CD4-positive, alpha-beta T cell (primary cell): Measurements from ENCODE around the gene FUT8. TPM values are rescaled to one million over a fixed set of nuclear protein-coding genes. Genes with fewer than 3 reads are reported as not detected.

Experiments
- ATAC-seq: fragments of 200-7000 bp; cut with Tn5 transposase; one replicate; pipeline ENCODE4 v1.10.0; 2022; ENCODE audit warnings: mild to moderate bottlenecking; ENCODE audit not compliant: poor library complexity
- CTCF ChIA-PET: fragments of 350-600 bp; sonication (Branson Sonifier 250); formaldehyde crosslinking; loops from one replicate; lab custom pipeline; 2021; ENCODE audit warnings: antibody characterized with exemption, inconsistent platforms; lab: Charles Lee
- POLR2A ChIA-PET: fragments of 350-600 bp; sonication (Branson Sonifier 250); formaldehyde crosslinking; loops from one replicate; lab custom pipeline; 2021; ENCODE audit warnings: antibody characterized with exemption, inconsistent platforms; lab: Charles Lee
- DNase-seq, 14 experiments: peaks; one replicate each; pipeline ENCODE4 v3.0.0-alpha.2; 2013 to 2020; ENCODE audit warnings: mixed read lengths in 2 of 14
- H3K27ac ChIP-seq, 2 donors: one replicate each; pipeline versions ENCODE4 v1.5.1 to v1.7.0; 2013; ENCODE audit warnings: low read length in 2 of 2, low read depth in 1 of 2, mild to moderate bottlenecking in 1 of 2
- H3K27me3 ChIP-seq, 2 experiments: 1 replicate in 1 of 2; 2 replicates in 1 of 2; pipeline versions ENCODE4 v1.6.1 to v1.7.0; 2013; ENCODE audit warnings: low read length in 2 of 2, control low read depth in 1 of 2, mild to moderate bottlenecking in 1 of 2, moderate library complexity in 1 of 2; ENCODE audit not compliant: insufficient read depth in 2 of 2, control insufficient read depth in 1 of 2
- H3K36me3 ChIP-seq: one replicate; pipeline ENCODE4 v1.6.1; 2013; ENCODE audit warnings: low read length, control low read depth; ENCODE audit not compliant: insufficient read depth
- H3K4me1 ChIP-seq: one replicate; pipeline ENCODE4 v1.6.1; 2013; ENCODE audit warnings: low read length, control low read depth; ENCODE audit not compliant: insufficient read depth
- H3K4me3 ChIP-seq: one replicate; pipeline ENCODE4 v1.5.1; 2013; ENCODE audit warnings: mild to moderate bottlenecking, low read length, moderate library complexity
- H3K9me3 ChIP-seq, 2 experiments: 1 replicate in 1 of 2; 2 replicates in 1 of 2; pipeline versions ENCODE4 v1.6.1 to v1.7.0; 2013; ENCODE audit warnings: low read length in 2 of 2, mild to moderate bottlenecking in 2 of 2, control low read depth in 1 of 2, moderate library complexity in 1 of 2; ENCODE audit not compliant: control insufficient read depth in 1 of 2, insufficient read depth in 1 of 2
- H3K27ac Mint-ChIP-seq: one replicate; pipeline ENCODE4 v1.8.0; 2020; ENCODE audit warnings: mixed read lengths
- H3K27me3 Mint-ChIP-seq: one replicate; pipeline ENCODE4 v1.8.0; 2021; ENCODE audit warnings: mixed read lengths
- H3K36me3 Mint-ChIP-seq: one replicate; pipeline ENCODE4 v1.8.0; 2021; ENCODE audit warnings: low read depth, mixed read lengths
- H3K4me1 Mint-ChIP-seq: one replicate; pipeline ENCODE4 v1.8.0; 2021; ENCODE audit warnings: low read depth, mixed read lengths
- H3K4me3 Mint-ChIP-seq: one replicate; pipeline ENCODE4 v1.8.0; 2020; ENCODE audit warnings: mild to moderate bottlenecking, mixed read lengths
- H3K9me3 Mint-ChIP-seq: one replicate; pipeline ENCODE4 v1.8.0; 2020; ENCODE audit warnings: mixed read lengths
- CTCF ChIP-seq: fragments of 200-600 bp; IDR thresholded peaks from one replicate; pipeline ENCODE4 v1.8.0; 2022; ENCODE audit warnings: antibody characterized with exemption, mild to moderate bottlenecking
- intact Hi-C, 2 experiments: fragments of 100-400 bp; cut with DNase I in 1 of 2; cut with micrococcal nuclease in 1 of 2; formaldehyde crosslinking; loops; one replicate each; pipeline versions ENCODE4 v1.15.1 to v1.9.0; 2023 to 2025; cut with DNase I, micrococcal nuclease
- total RNA-seq, 174 experiments: library from RNA in 2 of 174; stranded (reverse) in 2 of 174; gene quantifications; one replicate each; pipeline ENCODE4 v1.2.3 and lab custom pipeline; 2021 to 2026

Gene FUT8
- total RNA-seq, 2 experiments from 2014 or later, result 31.3 to 39.1 TPM

GRCh38 chr14:65580973-65581372, 168.4 kb downstream of the FUT8 start:
- H3K9me3 Mint-ChIP-seq, result no peaks in the 10 kb centered on the region
- peaks cover 32% of the 10 kb centered on the region for H3K4me1 Mint-ChIP-seq
- ChIA-PET CTCF (no interaction called here), POLR2A (no interaction called here)
- no peaks in the 10 kb centered on the region for H3K4me1 ChIP-seq
- H3K27me3 ChIP-seq, result no peaks in the 10 kb centered on the region
- H3K36me3 Mint-ChIP-seq, result peaks cover 7% of the 10 kb centered on the region
- H3K4me3 Mint-ChIP-seq, result no peak overlapping the region
- H3K27ac Mint-ChIP-seq, result no peak overlapping the region
- no peak for ATAC-seq
- no peak for DNase-seq
- no peaks in the 10 kb centered on the region for H3K27me3 Mint-ChIP-seq
- no peaks in the 10 kb centered on the region for H3K36me3 ChIP-seq
- TF ChIP-seq CTCF, result no peak
- no peak overlapping the region for H3K4me3 ChIP-seq
- intact Hi-C loops, result no loop called here
- no peak overlapping the region for H3K27ac ChIP-seq
- no peaks in the 10 kb centered on the region for H3K9me3 ChIP-seq

- Histone ChIP-seq H3K4me1 (no peaks in the 10 kb centered on the region), H3K27ac (no peak overlapping the region), H3K9me3 (no peaks in the 10 kb centered on the region), H3K36me3 (no peaks in the 10 kb centered on the region), H3K4me3 (no peak overlapping the region), H3K27me3 (no peaks in the 10 kb centered on the region)
- Mint-ChIP-seq H3K4me3 (no peak overlapping the region), H3K36me3 (peaks cover 5% of the 10 kb centered on the region), H3K4me1 (peaks cover 33% of the 10 kb centered on the region), H3K9me3 (no peaks in the 10 kb centered on the region), H3K27ac (no peak overlapping the region), H3K27me3 (no peaks in the 10 kb centered on the region)
- ATAC-seq (no peak), DNase-seq (no peak)
- ChIA-PET POLR2A (no interaction called here), CTCF (no interaction called here)
- no peak for TF ChIP-seq CTCF
- intact Hi-C loops, result no loop called here
Measured at GRCh38 chr14:65581378-65581777, 168.8 kb downstream of the FUT8 start.

GRCh38 chr14:65581799-65582198, 169.3 kb downstream of the FUT8 start:
- intact Hi-C loops, result no loop called here
- H3K36me3 ChIP-seq, result no peaks in the 10 kb centered on the region
- ATAC-seq, result no peak
- H3K27ac ChIP-seq, result no peak overlapping the region
- H3K27me3 ChIP-seq, result no peaks in the 10 kb centered on the region
- no peak overlapping the region for H3K4me3 Mint-ChIP-seq
- H3K27ac Mint-ChIP-seq, result no peak overlapping the region
- H3K9me3 Mint-ChIP-seq, result no peaks in the 10 kb centered on the region
- DNase-seq, result no peak
- no peak for TF ChIP-seq CTCF
- no peaks in the 10 kb centered on the region for H3K27me3 Mint-ChIP-seq
- POLR2A ChIA-PET, result no interaction called here
- H3K4me3 ChIP-seq, result no peak overlapping the region
- no peaks in the 10 kb centered on the region for H3K9me3 ChIP-seq
- H3K36me3 Mint-ChIP-seq, result peaks cover 5% of the 10 kb centered on the region
- CTCF ChIA-PET, result interaction anchor here (0.6 kb wide), 1 partner anchor 105 kb away, joined by 5 read pairs; no protein-coding TSS in a partner anchor
- H3K4me1 Mint-ChIP-seq, result peaks cover 33% of the 10 kb centered on the region
- no peaks in the 10 kb centered on the region for H3K4me1 ChIP-seq
